CD4-positive, alpha-beta T cell treated with Interferon alpha-2 for 1 hour (primary cell): ENCODE results near the gene C5orf58.

Experiments used
- DNase-seq, 2 donors: peaks; one replicate each; pipeline ENCODE4 v3.0.0-alpha.2; 2020 to 2022

Gene C5orf58, protein sequence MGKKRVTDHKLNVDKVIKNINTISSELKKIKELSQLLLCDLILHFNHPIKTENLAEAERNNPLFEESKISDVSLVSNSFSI

DNA sequence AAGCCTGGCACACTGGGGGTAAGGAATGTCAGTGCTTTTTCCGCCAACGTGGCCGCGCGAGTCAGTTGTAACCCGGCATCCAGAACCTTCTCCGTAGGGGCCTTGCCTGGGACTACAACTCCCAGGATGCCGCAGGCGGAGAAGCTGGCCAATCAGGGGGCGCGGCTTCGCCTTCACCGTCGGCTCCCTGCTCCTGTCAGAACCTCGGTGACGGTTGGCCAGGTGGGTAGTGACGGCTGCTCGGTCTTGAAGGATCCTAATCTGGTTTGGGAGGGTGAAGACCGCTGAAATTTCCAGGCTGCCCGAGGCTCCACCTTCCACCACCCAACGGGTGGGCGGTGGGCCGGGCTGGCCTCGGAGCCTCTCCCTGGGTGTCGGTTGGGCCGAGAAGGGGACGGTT, at the start of gene C5orf58:
C5orf58 (plus strand) TSS at position 200 of the 400 bp plus-strand sequence. CDS start 1,992 bp downstream, outside the sequence.
- no peak for DNase-seq

DNA sequence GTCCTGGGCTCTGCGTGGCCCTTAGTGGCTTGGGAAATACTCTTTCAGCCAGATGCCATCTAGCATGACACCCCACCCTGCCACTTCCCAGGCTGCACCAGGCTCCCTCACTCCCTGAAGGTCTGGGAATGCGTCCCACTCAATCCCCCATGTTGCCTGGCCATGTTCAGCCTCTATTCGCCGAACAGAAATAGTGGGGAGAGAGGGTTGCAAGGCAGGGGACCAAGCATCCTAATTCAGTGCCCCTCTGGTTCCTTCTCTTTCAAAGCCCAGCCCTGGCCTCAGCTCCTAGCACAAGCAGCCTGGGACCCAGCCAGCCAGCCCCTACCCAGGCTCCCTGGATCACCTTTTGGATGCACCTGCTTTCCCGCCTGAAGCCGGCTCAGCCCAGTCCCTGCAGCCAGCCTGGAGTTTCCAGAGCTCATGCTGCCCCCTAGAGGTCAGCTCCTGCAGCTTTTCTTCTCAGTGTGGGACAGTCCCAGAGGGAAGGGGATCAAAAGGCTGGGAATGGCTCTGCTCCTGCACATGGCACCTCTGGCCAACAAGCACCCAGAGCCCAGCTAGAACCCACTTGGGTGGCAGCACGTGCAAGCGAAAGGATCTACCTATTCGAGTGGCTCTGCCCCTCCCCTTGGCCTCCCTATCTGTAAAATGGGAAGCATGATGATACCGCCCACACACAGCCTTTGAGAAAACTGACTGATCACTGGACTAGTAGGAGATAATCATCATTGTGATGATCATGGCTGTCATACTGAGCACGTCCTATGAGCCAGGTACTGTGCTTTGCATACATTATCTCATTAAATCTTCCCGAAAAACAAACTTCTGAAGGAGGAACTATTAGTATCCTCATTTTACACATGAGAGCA, 48.7 kb upstream of the C5orf58 start:
- peak in 1 of 2 donors; percentile 21 for DNase-seq

DNA sequence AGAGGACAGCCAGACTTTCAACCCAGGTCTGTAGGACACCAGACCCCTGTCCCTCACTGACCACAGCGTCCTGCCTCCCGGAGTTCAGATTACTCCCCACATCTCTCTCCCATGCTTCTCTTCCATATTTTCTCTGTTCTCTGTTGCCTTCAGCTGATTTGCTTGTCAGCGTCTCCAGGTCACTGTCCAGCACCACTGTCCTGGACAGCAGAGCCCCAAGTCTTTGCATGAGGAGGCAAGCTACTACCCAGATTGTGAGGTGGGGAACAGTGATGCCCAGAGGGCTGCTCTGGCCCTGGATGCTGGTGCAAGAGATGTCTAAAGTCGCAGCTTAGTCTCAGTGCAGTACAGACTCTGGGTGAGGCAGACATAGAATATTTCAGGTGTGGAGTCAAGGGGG, 48.0 kb upstream of the C5orf58 start:
- no peak for DNase-seq

DNA sequence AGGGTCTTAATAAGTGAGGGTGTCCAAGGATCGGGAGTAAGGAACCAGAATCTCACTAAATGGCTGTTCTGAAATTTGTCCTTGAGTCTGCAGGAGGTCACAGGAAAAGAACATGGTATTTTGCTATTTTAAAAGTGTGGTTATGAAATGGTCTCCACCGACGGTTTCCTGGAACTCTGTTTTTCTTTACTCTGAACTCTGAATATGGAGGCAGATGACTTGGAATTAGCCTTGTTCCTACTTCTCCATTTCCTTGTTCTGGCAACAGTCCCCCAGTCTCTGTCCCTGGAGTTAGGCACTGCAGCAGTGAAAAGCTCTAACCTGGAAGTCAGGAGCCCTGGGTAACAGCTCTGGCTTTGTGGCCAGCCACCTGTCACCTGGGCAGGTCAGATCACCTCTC, 46.6 kb upstream of the C5orf58 start:
- no peak for DNase-seq

DNA sequence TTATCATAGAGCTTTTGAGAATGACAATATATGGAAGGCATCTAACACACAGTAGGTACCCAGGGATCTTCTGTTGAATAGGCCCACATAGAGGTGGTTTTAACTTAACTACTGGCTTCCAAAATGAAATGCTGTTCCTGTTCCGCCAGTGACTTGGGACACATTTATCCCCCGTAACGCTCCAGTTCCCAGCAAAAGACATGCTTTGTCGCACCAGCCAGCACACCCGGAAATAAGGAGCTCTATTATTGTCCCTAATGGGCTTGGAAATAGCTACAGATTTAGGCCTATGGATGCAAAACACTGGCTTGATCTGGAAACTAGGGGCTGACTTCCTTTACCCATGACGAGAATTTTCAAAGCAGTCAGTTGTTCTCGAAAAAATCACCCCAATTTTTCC, 45.9 kb upstream of the C5orf58 start:
- no peak for DNase-seq

DNA sequence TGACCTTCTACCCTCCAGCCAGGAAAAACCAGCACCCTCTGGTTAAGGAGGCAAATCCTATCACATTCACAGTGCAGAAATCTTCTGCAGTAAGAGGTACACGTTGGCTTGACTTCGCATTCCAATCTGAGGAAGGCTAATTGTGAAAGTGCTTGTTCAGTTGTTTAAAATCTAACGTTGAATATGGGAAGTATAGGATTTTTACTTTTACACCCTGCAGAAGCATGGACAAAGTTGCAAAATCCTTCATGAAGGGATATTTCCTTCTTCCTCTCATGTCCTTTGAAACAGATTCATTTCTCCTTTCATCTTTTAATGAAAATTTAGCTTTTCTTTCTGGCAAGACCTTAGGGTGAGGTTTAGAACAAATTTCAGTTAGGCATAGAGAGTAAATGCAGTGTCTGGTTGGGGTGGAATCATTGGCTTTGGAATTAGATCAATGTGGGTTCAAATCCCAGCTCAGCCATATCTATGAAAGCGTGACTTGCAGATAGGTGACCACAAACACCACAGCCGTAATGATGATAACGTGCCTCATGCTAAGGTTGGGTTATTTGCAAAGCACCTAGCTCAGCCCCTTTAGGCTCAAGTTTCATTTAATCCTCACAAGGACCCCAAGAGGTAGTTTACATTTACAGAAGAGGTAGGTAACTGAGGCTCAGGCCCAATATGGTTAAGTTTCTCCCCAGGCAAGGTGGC, 42.2 kb upstream of the C5orf58 start:
- no peak for DNase-seq

DNA sequence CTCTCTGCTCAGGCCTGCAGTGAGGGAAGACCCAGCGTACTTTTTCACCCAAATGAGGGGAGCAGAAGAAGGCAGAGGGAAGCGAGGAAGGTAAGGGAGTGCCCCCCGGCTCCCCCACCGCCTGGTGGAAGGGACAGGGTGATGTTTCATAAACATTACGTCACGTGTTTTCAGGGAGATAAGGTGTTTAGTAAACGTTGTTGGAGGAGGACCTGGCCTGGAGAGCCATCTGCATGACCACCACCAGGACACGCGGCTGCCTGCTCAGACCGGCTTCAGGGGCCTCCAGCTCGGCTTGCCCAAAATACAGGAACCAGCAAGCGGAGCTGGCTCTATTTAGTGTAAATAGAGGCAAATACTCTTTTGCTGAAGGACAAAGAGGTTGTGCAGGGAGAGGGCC, 40.0 kb upstream of the C5orf58 start:
- DNase-seq, result no peak

DNA sequence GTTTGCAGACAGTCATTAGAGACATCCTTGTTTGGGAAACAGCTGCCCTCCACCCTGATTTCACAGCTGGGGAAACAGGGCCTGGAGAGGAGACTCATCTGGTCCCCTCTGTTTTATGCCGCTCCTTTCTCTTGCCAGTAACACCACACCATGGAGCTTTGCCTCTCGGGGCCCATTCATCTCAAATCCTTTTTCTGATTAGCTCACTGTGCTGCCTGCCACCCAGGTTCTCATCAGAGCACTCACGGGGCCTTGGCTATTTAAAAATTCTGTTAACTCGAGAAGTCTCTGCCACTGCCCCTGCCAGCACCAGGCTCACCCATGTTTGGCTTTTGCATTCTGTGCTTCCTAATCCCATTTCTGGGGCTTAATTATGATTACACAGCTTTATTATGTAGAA, 36.8 kb upstream of the C5orf58 start:
- no peak for DNase-seq

DNA sequence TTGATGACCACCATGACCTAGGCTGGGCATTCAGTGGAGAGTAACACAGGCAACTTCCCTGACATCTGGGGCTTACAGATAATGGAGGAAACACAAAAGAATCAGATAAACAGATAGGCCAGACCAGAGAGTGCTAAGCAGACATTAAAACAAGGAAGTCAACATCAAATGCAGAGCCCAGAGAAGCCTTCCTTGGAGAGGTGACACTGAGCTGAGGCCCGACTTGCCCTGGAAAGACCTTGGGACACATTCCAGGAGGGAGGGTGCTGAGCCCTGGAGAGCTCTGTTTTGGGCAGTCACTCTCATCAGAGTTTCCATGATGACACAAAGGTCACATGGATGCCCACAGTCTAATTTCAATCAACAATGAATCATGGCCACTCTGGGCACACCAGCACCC, 31.9 kb upstream of the C5orf58 start:
- DNase-seq, result no peak

DNA sequence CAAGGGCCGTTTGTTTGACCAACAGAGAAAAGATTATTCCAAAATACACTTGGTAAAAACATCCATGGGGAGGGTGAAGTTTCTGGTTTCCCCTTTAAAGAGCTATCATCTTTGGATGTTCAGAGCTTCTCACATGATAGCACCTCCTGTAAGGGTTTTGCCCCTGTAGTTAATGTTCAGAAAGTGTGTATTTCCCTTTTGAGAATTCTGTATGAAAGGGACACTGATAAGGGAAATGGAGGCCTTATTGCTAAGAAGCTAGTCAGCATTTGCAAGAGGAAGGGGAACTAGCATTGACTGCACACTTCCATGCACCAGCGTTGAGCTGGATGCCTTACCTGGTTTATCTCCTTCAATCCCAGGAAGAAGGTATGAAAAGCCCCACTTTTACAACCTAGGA, 31.5 kb upstream of the C5orf58 start:
- DNase-seq, result no peak

DNA sequence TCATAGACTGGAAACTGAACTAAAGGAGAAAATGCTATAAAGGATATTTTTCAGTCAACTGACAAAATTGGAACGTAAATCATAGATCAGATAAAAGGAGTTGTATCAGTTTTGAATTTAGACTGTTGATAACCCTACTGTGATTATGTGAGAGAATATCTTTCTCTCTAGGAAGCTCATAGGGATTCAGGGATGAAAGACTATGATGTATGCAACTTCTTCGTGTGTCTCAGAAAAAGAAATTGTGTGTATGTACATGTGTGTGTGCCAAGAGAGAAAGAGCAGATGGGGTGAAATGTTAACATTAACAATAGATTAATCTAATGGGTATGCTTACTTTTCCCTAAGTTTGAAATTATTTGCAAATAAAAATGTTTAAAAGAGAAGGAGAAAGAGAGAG, 30.7 kb upstream of the C5orf58 start:
- no peak for DNase-seq

DNA sequence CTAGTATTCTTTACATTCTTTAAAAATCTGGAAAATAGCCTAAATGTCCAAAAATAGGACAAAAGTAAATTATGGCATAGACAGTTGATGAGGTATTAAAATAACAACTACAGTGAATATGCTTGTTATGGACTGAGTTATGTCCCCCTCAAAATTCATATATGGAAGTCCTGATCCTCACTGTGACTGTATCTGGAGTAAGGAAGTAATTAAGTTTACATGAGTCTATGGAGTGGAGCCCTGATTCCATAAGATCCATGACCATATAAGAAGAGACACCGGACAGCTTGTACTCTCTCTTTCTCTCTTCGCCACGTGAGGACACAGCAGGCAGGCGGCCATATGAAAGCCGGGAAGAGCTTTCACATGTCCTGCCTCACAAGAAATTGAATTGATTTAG, 28.6 kb upstream of the C5orf58 start:
- no peak for DNase-seq

DNA sequence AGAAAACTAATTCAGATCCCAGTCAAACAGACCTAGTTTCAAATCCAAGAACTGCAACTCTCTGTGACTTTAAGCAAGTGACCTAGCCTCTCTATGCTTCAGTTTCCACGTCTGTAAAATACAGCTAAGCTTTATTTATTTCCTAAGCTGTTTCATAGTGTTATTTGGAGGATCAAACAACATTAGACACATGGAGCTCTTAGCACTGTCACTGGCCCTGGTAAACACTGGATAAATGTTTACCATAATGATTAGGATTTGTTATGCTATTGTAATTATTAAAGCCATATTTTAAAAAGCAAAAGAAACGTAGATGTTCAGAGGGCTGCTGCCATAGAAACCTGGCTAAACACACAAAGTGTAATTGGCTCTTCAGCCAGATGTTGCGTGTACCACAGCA, 26.6 kb upstream of the C5orf58 start:
- no peak for DNase-seq

DNA sequence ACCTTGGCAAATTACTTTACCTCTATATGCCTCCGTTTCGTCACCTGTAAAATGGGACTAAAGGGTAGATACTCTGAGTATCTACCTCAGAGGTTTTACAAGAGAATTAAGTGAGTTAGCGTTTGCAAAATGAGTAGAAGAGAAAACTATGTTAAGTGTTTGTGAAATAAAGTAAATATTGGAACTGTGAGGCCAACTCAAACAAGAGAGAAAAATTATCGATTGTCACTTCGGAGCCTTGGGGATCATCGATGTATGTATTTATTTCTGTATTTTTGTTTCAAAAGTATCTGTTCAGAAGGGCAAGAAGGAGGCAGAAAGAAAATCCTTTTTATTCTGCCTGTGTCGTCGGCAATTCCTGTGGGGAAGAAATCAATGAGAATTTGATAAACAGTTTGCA, 25.8 kb upstream of the C5orf58 start:
- no peak for DNase-seq

DNA sequence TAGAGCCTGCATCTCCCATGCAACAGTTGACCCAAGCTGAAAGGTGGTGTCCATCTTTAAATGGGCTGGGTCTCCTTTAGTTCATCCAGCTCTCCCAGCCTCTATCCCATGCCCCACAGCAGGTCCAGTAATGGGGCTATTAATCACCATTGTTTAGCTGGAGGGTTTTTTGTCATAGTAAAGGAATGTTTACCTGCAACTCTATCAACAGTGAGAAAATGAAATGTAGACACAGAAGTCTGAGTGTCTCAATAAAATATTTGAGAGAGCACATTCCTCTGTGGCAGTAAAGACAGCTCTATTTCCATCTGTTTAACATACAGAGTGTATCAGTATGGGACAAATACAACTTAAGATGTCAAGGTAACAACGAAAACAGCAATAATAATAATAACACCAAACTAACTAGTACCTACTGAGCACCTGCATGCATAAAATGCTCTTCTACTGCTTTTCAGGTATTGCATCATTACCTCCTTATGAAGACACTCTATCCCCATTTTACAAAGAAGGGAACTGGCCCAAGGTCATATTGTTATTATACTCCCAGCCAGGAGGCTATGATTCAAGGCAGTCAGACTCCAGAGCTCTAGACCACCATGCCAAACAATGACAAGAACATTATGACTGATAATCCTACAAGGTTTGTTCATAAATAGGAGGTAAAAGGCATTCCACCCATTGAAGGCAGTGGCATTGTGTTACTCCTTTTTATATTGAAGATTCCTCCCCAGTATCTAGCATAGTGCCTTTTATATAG, 21.0 kb upstream of the C5orf58 start:
- no peak for DNase-seq

DNA sequence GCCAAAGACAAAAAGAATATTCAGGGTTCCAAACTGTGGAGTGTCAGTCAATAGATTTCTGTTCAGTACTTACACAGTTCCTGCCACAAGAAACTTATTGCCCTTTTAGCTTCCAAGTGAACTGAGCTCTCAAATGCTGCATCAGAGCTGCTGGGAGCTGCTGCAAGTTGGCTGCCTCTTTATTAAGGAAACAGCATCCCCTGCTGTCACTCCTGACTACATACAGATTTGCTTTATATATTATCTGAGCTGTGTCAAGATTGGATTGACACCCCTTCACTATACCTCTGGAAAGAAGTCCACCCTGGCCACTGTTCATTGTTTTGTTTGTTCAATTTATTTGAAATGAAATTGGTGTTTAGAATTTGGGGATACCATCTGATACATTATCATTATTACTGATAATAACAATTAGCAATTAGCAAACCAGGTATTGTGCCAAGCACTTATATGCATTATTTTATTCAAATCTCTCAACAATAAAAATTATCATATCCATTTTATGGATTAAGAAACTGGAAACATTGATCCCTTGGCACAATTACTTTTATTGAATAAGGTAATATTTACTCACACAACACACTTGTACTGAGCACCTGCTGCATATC, 16.4 kb upstream of the C5orf58 start:
- peak in 1 of 2 donors; percentile 7 for DNase-seq

DNA sequence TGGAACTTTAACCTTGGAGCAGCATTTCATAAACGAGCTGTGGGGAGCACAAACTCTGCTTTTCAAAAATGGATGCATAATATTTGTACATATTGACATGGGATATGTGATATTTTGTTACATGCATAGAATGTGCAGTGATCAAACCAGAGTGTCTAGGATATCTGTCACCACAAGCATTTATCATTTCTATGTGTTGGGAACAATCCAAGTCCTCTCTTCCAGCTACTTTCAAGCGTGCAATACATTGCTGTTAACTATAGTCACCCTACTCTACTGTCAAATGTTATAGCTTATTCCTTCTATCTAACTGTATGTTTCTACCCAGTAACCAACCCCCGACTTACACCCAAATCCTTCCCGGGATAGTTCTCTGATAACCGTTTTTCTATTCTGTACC, 15.0 kb upstream of the C5orf58 start:
- DNase-seq, result no peak

DNA sequence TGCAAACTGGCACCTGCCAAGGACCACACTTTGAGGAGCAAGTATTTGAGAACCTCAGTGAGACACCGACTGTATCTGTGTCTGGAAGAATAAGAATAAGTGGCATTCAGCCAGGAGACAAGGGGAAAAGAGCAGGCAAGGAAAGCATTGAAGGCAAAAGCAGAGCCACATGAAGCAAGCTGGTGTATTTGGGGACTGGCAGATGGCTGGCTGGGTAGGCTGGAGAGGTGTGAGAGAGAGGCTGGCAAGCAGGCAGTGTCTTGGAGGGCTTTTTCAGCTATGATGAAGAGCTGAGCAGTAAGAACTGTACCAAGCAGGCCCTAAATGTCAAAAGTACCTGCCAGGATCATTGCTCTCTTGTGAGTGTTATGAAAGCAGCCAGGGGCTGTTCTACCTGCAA, 14.1 kb upstream of the C5orf58 start:
- no peak for DNase-seq

DNA sequence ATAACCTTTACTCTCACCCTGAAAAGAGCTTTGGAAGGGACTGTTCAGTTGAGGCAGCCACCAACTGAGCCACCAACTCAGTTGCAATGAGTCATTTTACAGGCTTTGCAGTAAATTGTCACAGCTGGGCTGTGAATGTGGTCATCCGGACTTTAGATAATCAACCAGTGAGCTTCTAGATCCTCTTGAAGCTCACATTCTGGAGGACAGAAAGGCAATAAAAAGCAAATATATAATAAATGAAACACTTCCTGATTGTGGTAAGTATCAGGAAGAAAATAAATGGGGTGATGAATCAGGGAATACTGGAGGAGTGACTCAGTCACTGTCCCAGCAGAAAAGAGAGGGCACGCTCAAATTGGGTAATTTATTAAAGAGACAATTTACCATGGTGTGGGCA, 13.2 kb upstream of the C5orf58 start:
- no peak for DNase-seq

DNA sequence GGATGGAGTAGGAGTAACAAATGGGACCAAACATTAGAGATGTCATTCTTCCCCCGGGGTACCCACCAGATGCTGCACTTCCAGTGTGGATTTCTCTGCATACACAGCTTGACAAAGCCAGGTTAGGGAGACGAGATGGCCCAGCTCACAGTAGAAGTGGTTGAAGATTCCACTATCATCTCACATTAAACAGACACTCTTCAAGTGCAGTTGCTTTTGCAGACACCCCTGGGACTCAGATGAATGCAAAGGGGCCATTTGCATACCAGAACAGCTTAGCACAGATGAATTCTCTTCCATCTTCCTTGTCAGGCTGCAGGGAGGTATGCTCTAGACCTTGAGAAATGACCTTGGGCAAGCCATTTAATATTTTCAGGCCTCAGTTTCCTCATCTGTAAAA, 12.6 kb upstream of the C5orf58 start:
- DNase-seq, result no peak

DNA sequence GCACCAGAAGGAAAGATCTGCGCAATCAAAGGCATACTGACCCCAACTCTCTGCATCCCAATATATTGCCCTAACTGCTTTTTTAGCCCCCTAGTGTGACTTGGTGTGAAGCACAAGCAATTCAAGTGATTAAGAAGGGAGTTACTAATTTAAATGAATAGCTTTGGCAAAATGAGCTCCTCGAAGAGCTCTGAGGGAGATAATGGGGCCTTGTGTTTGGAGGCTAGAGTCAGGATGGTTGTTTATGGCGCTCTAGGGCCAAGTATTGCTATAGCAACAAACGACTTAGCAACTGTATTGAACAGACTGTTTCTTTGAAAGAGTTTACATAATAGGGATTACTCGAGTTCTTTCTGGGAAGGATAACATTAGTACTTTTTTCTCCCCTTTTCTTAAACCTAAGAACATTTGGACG, 11.5 kb upstream of the C5orf58 start:
- DNase-seq, result no peak

DNA sequence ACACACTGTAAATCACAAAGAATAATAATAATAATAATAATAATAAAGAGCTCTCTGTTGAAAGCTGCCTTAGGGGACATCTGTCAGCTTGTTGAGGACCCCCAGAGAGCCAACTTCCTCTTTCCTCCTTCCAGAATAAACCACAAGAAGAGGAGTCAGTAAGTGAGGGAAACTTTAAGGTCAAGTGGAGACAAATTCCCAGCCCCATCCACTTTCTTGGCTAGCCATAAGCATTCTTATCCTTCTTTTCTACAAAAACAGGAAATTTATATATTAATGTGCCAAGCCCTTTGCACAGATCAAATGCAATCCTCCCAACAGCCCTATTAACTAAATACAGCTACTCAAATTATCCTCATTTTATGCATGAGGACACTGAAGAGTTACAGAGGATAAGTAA, 9.4 kb upstream of the C5orf58 start:
- DNase-seq, result no peak

DNA sequence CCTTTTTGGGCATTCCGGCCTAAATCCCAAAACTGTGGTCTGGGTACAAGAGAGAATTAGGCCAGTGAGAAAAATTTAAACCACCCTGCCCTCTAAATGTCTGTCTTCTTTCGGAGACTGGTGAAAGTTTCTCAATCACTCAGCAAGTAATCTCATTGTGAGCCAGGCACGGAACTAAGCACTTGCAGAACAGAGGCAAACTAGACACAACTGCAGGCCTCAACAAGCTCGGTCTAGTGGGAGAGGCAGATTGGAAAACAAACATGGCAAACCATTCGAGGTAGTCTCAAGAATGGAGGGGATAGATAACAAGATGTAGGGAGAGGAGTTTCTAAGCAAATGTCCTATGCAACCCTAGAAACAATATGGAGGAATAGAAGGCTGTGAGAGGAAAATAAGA, 8.9 kb upstream of the C5orf58 start:
- no peak for DNase-seq
